GM12892 (cell line): ENCODE results near the gene ZNF655.

ENCODE experiments used
- POLR2A ChIP-seq: IDR thresholded peaks from 2 replicates; pipeline ENCODE4 v1.6.1; 2011; ENCODE audit warnings: low read depth, low read length, control low read depth
- POLR2AphosphoS5 ChIP-seq: IDR thresholded peaks from 2 replicates; pipeline ENCODE4 v1.6.1; 2011; ENCODE audit warnings: low read depth, low read length, control low read depth
- TAF1 ChIP-seq: IDR thresholded peaks from 2 replicates; pipeline ENCODE4 v1.6.1; 2011; ENCODE audit warnings: low read depth, mild to moderate bottlenecking, control low read depth, low read length, borderline replicate concordance

- TF ChIP-seq POLR2A (no peak), POLR2AphosphoS5 (no peak), TAF1 (no peak)
These were observed 41.4 kb downstream of the ZNF655 start for GRCh38 chr7:99599836-99600235.
